ENCODE results near the gene USP3. TPM values are rescaled to one million over a fixed set of nuclear protein-coding genes. Genes with fewer than 3 reads are reported as not detected.

Gene USP3
- total and polyA plus RNA-seq, 2 of the 13 experiments (the other 11 are each of a cell fraction or from before 2014, with no cell fraction given): 14.3 to 61.2 TPM

DNA sequence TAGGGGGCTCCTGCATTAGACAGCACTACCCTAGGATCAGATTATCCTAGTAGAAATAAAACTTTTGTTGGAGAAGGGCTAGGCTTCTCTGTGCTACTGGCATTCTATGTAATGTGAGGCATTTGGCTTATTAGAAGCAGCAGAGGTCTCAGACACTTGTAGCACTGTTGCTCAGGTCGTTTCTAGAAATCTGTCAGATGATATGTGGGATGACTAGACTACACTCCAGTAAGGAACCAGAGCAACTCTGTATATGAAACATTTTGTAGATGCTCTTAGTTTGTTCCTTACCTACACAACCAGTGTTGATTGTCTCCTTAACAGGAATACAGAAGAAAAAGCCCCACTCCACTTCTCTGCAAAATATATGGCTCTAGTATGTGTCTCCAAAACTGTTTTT is 70.9 kb downstream of the USP3 start:
- CTCF ChIA-PET (ENCODE audit: low intra/inter-chr PET ratio, low total read pairs): no interaction called here
- TF ChIP-seq TCF12 (IDR thresholded peaks at IDR 0.05) (no peak), TCF12 (CRISPR knock-in tag; IDR thresholded peaks at IDR 0.05) (no peak), ATF1 (CRISPR knock-in tag; IDR thresholded peaks at IDR 0.05) (no peak)
- no peak overlapping the region for H3K9ac ChIP-seq (ENCODE audit: insufficient read depth, low read depth, low read length)
- no peak overlapping the region for H2AFZ ChIP-seq (ENCODE audit: low read length)
- no peak for FAIRE-seq
- intact Hi-C loops (cut with micrococcal nuclease; ENCODE audit: unreplicated experiment) (no loop called here), in situ Hi-C loops (cut with HindIII; ENCODE audit: extremely low pct_ligation_motif_present, low pct_unique_long_range_greater_than_20kb) (no loop called here)
- no peak overlapping the region for H3K4me2 ChIP-seq (ENCODE audit: low read depth, low read length)
- no peaks in the 10 kb centered on the region for H3K27me3 ChIP-seq (ENCODE audit: control insufficient read depth in 1 of 2, insufficient read depth in 2 of 2, low read length in 2 of 2)
- ATAC-seq: no peak
- no peak overlapping the region for H3K4me3 ChIP-seq (replicated peaks in 1 of 3; ENCODE audit: insufficient read depth in 1 of 3, low read depth in 2 of 3, low read length in 3 of 3)
- H3K36me3 ChIP-seq (replicated peaks in 1 of 2; ENCODE audit: control insufficient read depth in 1 of 2, insufficient read depth in 2 of 2, low read length in 2 of 2): peaks cover 2 to 46% of the 10 kb centered on the region in 2 experiments; a peak in 4 of 5 replicates
- no peaks in the 10 kb centered on the region for H4K20me1 ChIP-seq (ENCODE audit: insufficient read depth, low read length)
- POLR2A ChIA-PET: no interaction called here
- WGBS (ENCODE audit: low lambda C conversion rate): 75% methylated on average over 1 of the region's 1 CpG
- BruUV-seq (replicated peaks): no TSS peak
- H3K27ac ChIP-seq (ENCODE audit: extremely low read length, insufficient read depth, low read length): no peak overlapping the region
- no peaks in the 10 kb centered on the region for H3K9me3 ChIP-seq (ENCODE audit: low read length)
- H3K79me2 ChIP-seq (ENCODE audit: insufficient read depth, low read length): no peaks in the 10 kb centered on the region
- H3K4me1 ChIP-seq (ENCODE audit: insufficient read depth, low read length): no peaks in the 10 kb centered on the region
- DNase-seq (ENCODE audit: low spot score): no peak

DNA sequence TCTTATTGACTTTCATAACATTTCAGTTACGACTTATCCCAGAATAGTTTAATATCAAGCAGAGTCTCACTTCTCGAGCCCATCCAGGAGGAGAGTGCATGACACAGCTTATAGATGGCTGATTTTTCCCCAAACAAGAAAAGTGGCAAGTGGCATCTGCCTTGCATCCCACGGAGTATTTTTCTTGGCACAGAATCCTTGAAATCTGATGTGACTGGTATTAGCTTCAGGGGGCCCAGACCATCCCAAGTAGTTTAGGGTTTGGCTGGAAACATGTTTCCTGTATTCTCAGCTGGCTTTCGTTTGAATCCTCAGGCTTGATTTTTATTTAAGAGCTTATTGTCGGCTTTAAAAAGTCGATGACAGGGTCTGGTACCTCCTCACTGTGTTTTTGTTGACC is 72.0 kb downstream of the USP3 start:
- H3K36me3 ChIP-seq (replicated peaks in 1 of 2; ENCODE audit: control insufficient read depth in 1 of 2, insufficient read depth in 2 of 2, low read length in 2 of 2): peaks cover 2 to 42% of the 10 kb centered on the region in 2 experiments; a peak in 4 of 5 replicates
- TF ChIP-seq MATR3 (CRISPR knock-in tag; IDR thresholded peaks at IDR 0.05) (no peak), MXD1 (CRISPR knock-in tag; IDR thresholded peaks at IDR 0.05) (no peak), ZNF768 (CRISPR knock-in tag; IDR thresholded peaks at IDR 0.05) (no peak), ZNF674 (CRISPR knock-in tag; IDR thresholded peaks at IDR 0.05; ENCODE audit: low read depth) (no peak), EHMT2 (IDR thresholded peaks at IDR 0.05; ENCODE audit: borderline replicate concordance, low read depth, low read length) (no peak), ZNF672 (CRISPR knock-in tag; IDR thresholded peaks at IDR 0.05) (no peak), SP5 (CRISPR knock-in tag; IDR thresholded peaks at IDR 0.05; ENCODE audit: borderline replicate concordance, low read depth) (no peak), YEATS4 (CRISPR knock-in tag; IDR thresholded peaks at IDR 0.05; ENCODE audit: borderline replicate concordance) (no peak), ARHGAP35 (CRISPR knock-in tag; IDR thresholded peaks at IDR 0.05; ENCODE audit: borderline replicate concordance) (no peak), ARNT (IDR thresholded peaks at IDR 0.05) (no peak), NCOA2 (CRISPR knock-in tag; IDR thresholded peaks at IDR 0.05) (no peak), GATAD1 (CRISPR knock-in tag; IDR thresholded peaks at IDR 0.05) (no peak), ZBTB8A (CRISPR knock-in tag; IDR thresholded peaks at IDR 0.05; ENCODE audit: borderline replicate concordance, low read depth) (no peak), ZSCAN31 (CRISPR knock-in tag; IDR thresholded peaks at IDR 0.05; ENCODE audit: low read depth) (no peak)
- TF ChIP-seq, protein P1, sequence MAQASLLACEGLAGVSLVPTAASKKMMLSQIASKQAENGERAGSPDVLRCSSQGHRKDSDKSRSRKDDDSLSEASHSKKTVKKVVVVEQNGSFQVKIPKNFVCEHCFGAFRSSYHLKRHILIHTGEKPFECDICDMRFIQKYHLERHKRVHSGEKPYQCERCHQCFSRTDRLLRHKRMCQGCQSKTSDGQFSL (CRISPR knock-in tag; IDR thresholded peaks at IDR 0.05): no peak
- WGBS (ENCODE audit: low lambda C conversion rate): 97% methylated on average over 6 of the region's 6 CpGs
- DNase-seq (ENCODE audit: low spot score) (no peak), ATAC-seq (no peak), FAIRE-seq (no peak)
- BruUV-seq (replicated peaks): no TSS peak
- no peaks in the 10 kb centered on the region for H3K9me3 ChIP-seq (ENCODE audit: low read length)
- H3K9ac ChIP-seq (ENCODE audit: insufficient read depth, low read depth, low read length): no peak overlapping the region
- H3K4me2 ChIP-seq (ENCODE audit: low read depth, low read length): no peak overlapping the region
- H3K79me2 ChIP-seq (ENCODE audit: insufficient read depth, low read length): no peaks in the 10 kb centered on the region
- H3K27ac ChIP-seq (ENCODE audit: extremely low read length, insufficient read depth, low read length): no peak overlapping the region
- in situ Hi-C loops (cut with HindIII; ENCODE audit: extremely low pct_ligation_motif_present, low pct_unique_long_range_greater_than_20kb) (no loop called here), intact Hi-C loops (cut with micrococcal nuclease; ENCODE audit: unreplicated experiment) (no loop called here)
- no peaks in the 10 kb centered on the region for H3K4me1 ChIP-seq (ENCODE audit: insufficient read depth, low read length)
- no peaks in the 10 kb centered on the region for H4K20me1 ChIP-seq (ENCODE audit: insufficient read depth, low read length)
- POLR2A ChIA-PET: no interaction called here
- CTCF ChIA-PET (ENCODE audit: low intra/inter-chr PET ratio, low total read pairs): no interaction called here
- H3K4me3 ChIP-seq (replicated peaks in 1 of 3; ENCODE audit: insufficient read depth in 1 of 3, low read depth in 2 of 3, low read length in 3 of 3): no peak overlapping the region
- H2AFZ ChIP-seq (ENCODE audit: low read length): no peak overlapping the region
- no peaks in the 10 kb centered on the region for H3K27me3 ChIP-seq (ENCODE audit: control insufficient read depth in 1 of 2, insufficient read depth in 2 of 2, low read length in 2 of 2)

All from HepG2 (cell line).